ENCODE results near the gene ALG1. TPM values are rescaled to one million over a fixed set of nuclear protein-coding genes. Genes with fewer than 3 reads are reported as not detected.
A peak's percentile ranks its signal among the peaks of the same experiment; 100 is the strongest.

ALG1 gene, protein sequence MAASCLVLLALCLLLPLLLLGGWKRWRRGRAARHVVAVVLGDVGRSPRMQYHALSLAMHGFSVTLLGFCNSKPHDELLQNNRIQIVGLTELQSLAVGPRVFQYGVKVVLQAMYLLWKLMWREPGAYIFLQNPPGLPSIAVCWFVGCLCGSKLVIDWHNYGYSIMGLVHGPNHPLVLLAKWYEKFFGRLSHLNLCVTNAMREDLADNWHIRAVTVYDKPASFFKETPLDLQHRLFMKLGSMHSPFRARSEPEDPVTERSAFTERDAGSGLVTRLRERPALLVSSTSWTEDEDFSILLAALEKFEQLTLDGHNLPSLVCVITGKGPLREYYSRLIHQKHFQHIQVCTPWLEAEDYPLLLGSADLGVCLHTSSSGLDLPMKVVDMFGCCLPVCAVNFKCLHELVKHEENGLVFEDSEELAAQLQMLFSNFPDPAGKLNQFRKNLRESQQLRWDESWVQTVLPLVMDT
- 14.9 TPM for total RNA-seq

DNA sequence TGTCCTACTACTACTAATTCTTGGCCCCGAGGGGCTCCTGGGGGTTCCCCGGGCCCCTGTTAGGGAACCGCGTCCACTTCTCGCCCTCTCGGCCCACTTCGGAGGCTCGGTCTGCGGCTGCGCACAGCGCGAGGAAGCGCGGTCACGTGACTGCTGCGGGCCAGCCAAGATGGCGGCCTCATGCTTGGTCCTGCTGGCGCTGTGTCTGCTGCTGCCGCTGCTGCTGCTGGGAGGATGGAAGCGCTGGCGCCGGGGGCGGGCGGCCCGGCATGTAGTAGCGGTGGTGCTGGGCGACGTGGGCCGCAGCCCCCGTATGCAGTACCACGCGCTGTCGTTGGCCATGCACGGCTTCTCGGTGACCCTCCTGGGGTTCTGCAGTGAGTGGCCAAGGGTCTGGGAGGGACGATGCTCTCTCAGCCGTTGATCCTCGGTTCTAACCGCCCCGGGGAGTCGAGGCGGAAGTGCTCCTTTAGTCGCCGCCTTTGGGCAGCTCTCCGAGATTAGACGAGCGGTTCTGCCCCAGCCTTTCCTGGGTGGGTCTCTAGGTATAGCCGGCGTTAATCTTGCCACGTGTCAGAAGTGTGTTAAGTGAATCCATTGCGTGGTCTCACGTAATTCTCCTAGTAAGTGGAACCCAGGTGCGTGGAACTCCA lies at the start of gene ALG1:
ALG1 (plus strand) TSS at position 163 of the 653 bp plus-strand sequence; CDS start at position 170, 7 bp downstream.
- DNase-seq (ENCODE audit: low spot score) (peak; percentile 88), ATAC-seq (peak; percentile 94)

DNA sequence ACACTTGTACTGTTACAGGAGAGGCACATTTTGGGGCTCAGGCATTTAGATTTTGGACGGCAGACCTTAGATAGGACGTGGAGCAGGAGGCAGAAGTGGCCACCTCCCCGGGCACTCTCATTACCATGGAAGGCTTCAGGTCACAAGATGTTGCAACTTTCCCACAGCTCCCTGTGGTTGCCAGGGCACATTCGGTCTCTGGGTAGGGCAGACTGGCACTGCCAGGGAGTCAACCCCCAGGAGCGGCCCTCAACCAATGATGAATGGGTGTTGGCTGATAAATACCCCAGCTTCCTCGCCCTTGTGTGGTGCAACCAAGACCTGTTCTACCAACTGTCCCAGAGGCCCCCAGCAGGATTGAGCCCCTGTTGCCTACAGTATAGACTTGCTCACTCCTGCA lies 49.1 kb upstream of the ALG1 start:
- peak; percentile 19 for ATAC-seq
- DNase-seq (ENCODE audit: low spot score), result no peak

DNA sequence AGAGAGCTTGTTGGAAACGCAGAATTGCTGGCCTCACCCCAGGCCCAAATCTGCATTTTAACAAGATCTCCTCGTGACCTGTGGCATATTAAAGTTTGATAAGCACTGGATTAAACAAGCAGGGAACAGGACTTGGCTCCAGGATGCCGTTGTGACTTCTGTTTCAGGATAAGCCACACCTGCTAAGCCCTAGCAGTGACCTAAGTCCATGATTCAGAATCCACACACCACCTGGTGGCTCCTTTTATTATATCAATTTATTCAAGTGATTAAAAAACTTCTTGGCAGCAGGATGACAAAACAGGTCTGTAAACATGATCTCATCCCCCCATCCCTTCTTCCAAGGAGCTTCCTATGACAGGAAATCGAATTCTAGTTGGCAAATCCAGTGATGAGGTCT lies 47.0 kb upstream of the ALG1 start:
- ATAC-seq (peak; percentile 91), DNase-seq (ENCODE audit: low spot score) (no peak)

- no peak for ATAC-seq
- no peak for DNase-seq (ENCODE audit: low spot score)
Measured at GRCh38 chr16:5025171-5025632, 46.4 kb upstream of the ALG1 start.

DNA sequence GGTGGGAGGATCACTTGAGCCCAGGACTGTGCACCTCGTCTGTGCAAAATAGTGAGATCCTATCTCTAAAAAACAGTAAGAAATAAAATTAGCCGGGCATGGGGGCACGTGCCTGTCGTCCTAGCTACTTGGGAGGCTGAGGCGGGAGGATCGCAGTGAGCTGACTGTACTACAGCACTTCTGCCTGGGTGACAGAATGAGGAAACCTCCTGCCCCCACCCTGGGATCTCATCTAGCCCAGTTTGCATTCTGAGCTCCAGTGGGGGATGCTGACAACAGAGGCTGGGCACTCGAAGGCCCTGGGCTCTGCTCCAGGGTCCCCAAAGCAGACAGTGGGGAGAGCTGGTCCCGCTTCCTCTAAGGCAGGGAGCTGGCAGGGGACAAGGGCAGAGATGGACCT lies 45.0 kb upstream of the ALG1 start:
- ATAC-seq (no peak), DNase-seq (ENCODE audit: low spot score) (no peak)

- ATAC-seq, result no peak
Measured at GRCh38 chr16:5027086-5027485, 44.6 kb upstream of the ALG1 start.

GRCh38 chr16:5027575-5028235 lies 43.9 kb upstream of the ALG1 start:
- DNase-seq (ENCODE audit: low spot score) (no peak), ATAC-seq (no peak)

More at GRCh38 chr16:5027086-5027485, 44.6 kb upstream of the ALG1 start:
- DNase-seq (ENCODE audit: low spot score), result no peak

GRCh38 chr16:5028950-5029475 lies 42.6 kb upstream of the ALG1 start:
- DNase-seq (ENCODE audit: low spot score) (no peak), ATAC-seq (no peak)

GRCh38 chr16:5030251-5030870 lies 41.3 kb upstream of the ALG1 start:
- no peak for ATAC-seq
- DNase-seq (ENCODE audit: low spot score), result no peak

- no peak for DNase-seq (ENCODE audit: low spot score)
Measured at GRCh38 chr16:5031601-5032000, 40.0 kb upstream of the ALG1 start.

GRCh38 chr16:5032748-5033167 lies 38.9 kb upstream of the ALG1 start:
- DNase-seq (ENCODE audit: low spot score) (no peak), ATAC-seq (no peak)

More at GRCh38 chr16:5031601-5032000, 40.0 kb upstream of the ALG1 start:
- no peak for ATAC-seq

DNA sequence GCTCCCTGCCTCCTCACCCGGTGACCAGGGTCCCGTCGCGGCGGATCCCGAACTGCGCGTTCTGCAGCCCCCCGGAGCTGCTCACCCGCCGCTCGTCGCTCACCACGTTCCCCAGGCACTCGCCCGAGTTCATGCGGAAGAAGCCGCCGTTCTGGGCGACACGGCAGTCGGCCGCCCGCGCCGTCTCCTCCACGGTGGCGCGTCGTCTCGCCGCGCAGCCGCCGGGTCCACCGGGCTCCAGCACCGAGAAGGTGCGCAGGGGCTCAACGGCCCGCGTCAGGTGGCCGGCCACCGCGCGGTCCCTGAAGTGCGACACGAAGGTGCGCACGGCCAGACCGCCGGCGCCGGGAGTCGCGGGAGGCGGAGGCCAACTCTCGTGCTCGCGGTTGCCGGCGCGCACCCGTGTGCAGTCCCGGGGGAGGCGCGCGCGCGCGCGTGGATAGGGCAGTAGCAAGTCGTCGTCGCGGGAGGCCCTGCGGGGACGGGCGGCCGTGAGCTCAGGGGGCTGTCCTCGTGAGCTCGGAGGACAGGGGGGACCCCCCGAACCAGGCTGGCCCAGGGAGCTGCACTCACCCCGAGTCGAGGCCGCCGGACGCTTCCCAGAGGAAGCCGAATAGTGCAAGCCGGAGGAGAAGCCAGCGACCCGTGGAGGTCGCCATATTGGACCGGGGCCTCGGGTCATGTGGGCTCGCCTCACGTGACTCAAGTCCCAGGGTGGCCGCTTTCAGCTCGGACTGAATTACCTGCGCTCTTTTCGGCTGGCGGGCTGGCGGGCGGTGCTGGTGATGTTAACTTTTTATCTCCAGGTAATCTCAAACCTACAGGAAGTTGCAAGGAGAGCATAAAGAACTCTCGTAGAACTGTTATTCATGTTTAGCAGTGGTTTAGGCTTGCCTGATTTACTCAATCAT lies 38.1 kb upstream of the ALG1 start, which contains the start of gene NAGPA:
NAGPA (minus strand) TSS at position 680 of the 911 bp plus-strand sequence; CDS start at position 659, 21 bp downstream.
- DNase-seq (ENCODE audit: low spot score) (peak; percentile 91), ATAC-seq (peak; percentile 93)

GRCh38 chr16:5034167-5034523 lies 37.5 kb upstream of the ALG1 start:
- ATAC-seq, result no peak

GRCh38 chr16:5035909-5036227 lies 35.8 kb upstream of the ALG1 start:
- ATAC-seq, result no peak
- no peak for DNase-seq (ENCODE audit: low spot score)

More at GRCh38 chr16:5034167-5034523, 37.5 kb upstream of the ALG1 start:
- no peak for DNase-seq (ENCODE audit: low spot score)

GRCh38 chr16:5036228-5037156 lies 35.2 kb upstream of the ALG1 start:
- ATAC-seq, result no peak
- DNase-seq (ENCODE audit: low spot score), result no peak

DNA sequence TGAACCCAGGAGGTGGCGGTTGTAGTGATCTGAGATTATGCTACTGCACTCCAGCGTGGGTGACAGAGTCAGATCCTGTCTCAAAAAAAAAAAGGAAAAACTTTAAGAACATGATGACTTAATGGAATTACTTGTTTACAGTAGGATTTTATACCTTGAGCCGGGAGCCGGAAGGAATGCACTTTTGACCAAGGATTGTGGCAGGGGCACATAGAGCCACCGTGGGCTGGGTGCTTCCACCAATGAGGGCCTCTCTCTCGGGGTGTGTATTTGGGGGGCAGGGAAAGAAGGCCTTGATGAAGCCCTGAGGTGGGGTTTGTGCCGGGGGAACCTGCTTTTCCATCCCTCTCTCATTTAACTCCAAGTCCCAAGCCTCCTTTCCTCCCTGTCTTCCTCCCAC lies 31.2 kb upstream of the ALG1 start:
- ATAC-seq (no peak), DNase-seq (ENCODE audit: low spot score) (no peak)

- no peak for DNase-seq (ENCODE audit: low spot score)
- no peak for ATAC-seq
Measured at GRCh38 chr16:5041600-5042133, 30.0 kb upstream of the ALG1 start.

DNA sequence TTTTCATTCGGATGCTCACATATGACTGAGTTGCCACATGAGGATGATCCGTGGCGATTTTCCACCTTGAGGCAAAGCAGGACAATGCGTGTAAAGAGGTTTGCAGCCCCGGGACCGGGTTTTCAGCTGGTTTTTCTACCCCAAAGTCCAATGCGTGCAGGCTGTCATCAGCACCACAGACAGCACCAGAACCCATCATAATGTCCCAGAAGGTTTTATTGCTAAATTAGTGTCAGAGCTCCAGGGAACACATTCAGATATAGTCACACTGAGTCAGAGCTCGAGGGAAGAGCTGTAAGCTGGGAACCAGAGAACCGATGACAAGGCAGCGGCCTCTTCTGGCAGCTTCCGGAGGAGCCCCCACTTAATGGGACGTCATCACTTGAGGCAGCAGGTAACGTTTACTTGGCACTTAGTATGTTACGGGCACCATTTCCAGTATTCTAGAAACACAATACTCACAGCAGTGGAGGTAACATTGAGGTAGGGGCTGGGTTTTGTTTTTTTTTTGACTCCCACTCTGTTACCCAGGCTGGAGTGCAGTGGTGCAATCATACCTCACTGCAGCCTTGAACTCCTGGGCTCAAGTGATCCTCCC lies 29.0 kb upstream of the ALG1 start:
- ATAC-seq, result no peak
- no peak for DNase-seq (ENCODE audit: low spot score)

Measured in left lobe of liver (tissue), 2 donors.